ENCODE measurements around the gene NUPR1.
"Not testable (repeated sequence)": the region's sequence is repeated elsewhere in the genome, so short reads cannot be mapped to it uniquely, and the experiment has no call there.

The NUPR1 gene

DNA sequence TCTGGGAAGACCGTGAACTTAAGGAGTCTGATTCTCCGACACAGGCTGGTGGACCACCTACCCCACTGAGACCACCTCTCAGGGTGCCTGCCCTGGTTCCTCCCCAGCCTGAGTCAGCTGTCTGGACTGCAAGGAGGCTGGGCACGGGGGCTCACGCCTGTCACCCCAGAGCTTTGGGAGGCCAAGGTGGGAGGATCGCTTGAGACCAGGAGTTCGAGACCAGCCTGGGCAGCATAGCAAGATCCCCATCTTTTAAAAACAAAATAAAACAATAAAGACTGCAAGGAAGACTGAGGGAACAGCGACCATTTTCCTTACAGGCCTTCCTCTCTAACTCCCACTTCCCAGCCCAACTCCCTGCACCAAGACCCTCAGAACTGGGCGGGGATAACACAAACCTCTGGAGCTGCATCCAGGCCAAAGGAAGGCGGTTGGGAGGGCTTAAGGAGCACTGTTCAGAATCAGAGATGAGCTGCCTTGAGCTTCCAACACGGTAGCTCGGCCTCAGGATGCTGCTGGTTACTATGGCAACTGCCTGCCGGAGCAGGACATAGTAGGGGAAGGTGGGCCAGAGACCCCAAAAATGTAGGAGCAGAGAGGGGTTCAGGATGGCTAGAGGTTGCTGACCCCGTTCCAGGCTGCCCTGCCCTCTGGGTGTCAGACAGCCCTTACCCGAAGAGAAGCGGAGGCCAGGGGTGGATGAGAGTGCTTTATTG lies 40.0 kb downstream of the NUPR1 start:
- no peak for DNase-seq (ENCODE audit: low spot score)

DNA sequence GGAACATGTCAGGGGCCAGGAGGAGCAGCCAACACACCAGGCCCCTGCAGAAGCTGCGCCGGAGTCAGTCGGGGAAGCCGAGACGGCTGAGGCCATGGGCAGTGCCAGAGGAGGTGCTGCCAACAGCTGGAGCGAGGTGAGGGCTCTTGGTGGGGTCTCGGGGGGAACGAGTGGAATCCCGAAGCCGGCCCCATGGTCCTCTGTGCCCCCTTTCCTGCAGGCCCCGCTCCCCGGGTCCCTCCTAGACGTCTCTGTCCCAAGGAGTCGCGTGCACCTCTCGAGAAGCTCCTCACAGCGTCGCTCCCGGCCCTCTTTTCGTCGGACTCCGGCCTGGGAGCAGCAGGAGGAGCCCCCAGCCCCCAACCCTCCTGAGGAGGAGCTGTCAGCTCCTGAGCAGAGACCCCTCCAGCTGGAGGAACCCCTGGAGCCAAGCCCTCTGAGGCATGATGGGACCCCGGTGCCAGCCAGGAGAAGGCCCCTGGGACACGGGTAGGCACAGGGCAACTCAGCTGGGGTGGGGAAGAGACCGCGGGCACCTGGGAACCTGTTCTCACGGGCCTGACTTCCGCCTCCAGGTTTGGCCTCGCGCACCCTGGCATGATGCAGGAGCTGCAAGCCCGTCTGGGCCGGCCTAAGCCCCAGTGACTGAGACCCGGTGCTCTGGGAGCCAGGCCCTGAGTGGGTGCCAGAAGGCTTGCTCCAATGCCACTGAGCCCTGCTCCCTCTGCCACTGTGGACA lies 40.7 kb downstream of the NUPR1 start:
- DNase-seq (ENCODE audit: low spot score), result no peak

DNA sequence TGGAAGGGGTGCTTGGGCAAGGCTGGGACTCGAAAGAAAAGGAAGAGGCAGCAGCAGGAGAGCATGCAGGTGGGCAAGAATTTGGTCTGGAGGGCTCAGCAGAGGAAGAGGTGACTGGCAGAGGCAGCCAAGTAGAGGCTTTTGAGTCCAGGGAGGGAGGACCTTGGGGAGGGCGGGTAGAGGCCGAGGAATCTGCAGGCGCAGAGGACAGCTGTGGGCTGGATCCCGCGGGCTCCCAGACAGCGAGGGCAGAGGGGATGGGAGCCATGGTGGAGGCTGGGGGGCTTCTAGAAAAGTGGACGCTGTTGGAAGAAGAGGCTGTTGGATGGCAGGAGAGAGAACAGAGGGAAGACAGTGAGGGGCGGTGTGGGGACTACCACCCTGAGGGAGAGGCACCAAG lies 41.4 kb downstream of the NUPR1 start:
- no peak for DNase-seq (ENCODE audit: low spot score)

DNA sequence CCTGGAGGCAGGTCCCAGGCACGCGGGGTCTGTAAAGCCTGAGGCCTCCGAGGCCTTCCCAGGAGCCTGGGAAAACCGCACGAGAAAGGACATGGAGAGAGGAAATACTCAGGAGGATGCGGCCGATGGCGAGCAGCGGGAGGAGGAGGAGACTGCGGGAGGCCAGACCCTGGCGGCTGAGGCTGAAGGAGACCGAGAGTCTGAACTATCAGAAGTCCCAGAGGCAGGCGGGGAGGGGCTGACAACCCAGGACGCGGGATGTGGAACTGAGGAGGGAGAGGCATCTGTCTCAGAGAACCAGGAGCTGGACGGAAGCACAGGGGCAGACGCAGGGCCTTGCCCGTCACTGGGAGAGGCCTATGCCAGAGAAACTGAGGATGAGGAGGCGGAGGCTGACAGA lies 41.9 kb downstream of the NUPR1 start:
- DNase-seq (ENCODE audit: low spot score), result no peak

DNA sequence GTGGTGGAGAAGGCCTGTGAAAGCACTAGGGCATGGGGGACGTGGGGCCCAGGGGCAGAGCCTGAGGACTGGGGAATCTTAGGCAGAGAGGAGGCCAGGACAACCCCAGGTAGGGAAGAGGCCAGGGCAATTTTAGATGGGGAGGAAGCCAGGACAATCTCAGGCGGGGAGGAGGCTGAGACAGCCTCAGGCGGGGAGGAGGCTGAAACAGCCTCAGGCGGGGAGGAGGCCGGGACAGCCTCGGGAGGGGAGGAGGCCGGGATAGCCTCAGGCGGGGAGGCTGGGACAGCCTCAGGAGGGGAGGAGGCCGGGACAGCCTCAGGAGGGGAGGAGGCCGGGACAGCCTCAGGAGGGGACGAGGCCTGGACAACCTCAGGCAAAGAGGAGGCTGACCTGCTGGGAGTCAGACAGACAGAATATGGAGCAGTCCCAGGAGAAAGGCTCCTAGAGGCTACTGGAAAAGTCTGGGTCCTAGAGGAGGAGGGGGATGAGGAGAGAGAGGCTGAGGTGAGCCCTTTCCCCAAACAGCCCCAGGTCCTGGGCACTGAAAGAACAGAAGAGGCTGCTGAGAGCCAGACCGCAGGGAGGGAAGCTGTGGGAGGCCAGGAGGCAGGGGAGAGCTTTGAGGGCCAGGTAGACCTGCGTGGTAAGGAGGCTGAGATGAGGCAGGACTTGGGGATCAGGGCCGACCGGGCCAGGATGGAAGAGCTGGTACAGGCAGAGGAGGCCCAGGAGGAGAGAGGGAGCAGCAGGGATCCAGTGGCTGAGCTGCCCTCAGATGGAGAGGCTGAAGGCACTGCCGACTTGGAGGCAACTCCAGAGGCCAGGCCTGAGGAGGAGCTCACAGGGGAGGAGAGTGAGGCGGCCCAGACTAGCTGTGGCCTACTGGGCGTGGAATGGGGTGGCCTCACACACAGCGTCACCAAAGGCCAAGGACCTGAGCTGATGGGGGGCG lies 42.7 kb downstream of the NUPR1 start:
- no peak for DNase-seq (ENCODE audit: low spot score)

DNA sequence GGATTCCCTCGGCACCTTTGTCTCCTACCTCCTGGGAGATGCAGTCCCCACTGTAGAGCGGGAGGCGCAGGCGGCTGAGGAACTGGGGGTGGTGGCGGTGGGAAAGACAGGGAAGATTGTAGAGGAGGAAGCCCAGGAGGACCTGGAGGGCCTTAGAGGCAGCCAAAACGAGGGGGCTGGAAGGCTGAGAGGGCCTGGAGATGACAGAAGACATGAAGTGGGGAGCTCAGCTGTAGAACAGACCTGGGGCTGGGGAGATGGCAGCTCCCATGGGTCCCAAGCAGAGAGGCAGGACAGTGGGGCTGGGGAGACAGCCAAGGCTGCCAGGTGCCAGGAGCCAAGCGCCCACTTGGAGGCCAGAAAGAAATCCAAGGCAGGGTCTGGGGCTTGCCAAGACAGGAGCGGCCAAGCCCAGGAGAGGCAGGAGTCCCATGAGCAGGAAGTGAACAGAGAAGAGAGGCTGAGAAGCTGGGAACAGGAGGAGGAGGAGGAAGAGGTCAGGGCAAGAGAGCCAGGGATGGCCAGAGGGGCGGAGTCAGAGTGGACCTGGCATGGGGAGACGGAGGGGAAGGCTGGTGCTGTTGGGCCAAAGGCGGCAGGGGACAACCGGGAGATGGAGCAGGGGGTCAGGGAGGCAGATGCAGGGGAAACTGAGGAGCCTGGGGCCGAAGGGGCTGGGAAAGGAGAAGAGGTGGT lies 43.5 kb downstream of the NUPR1 start:
- DNase-seq (ENCODE audit: low spot score), result no peak

DNA sequence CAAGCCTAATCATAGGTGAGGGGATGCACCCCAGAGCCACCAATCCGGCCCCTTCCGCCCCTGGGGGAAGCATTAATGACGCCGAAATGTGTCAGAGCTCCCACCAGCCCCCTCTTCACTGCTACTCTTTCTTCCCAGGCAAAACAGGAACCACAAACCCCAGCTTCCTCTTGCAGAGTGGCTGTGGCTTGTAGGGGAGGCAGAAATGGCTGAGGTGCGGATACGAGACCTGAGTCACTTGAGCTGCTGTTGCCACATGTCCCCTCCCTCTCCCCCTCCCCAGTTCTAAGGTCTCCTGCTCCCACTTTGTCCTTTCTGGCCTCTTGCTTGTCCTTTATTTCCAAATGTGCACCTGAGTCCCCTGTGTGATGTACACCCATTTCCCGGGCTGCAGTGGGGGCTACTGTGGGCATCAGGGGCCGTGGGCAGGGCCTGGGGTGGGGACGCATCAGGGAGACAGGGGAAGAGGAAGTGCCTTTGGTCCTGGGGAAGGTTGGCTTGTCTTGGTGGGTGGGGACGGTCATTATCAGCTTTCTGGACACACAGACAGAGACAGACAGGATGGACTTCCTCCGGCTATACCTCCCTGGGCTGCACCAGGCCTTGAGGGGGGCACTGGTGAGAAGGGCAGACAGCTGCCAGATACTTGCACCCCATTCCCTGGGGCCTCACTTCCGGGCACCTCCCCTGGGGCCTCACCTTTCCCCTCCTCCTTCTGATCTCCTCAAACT lies 44.5 kb downstream of the NUPR1 start, which contains the start of gene APOBR:
TSS of gene APOBR (plus strand) at position 523 of the 731 bp plus-strand sequence. CDS start at position 562, 39 bp downstream.
- no peak for DNase-seq (ENCODE audit: low spot score)

DNA sequence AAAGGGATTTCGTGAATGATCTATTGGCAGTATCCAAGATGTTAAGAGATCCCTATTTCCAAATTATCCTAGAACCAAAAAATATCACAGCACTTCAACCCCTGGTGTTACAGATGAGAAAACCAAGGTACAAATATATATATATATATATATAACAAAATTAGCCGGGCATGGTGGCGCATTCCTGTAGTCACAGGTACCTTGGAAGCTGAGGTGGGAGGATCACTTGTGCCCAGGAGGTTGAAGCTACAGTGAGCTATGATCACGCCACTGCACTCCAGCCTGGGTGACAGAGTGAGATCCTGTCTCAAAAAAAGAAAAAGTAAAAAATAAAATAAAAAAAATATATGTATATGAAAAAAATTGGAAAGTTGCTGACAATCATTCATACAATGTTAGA lies 46.3 kb downstream of the NUPR1 start:
- DNase-seq (ENCODE audit: low spot score), result no peak

DNA sequence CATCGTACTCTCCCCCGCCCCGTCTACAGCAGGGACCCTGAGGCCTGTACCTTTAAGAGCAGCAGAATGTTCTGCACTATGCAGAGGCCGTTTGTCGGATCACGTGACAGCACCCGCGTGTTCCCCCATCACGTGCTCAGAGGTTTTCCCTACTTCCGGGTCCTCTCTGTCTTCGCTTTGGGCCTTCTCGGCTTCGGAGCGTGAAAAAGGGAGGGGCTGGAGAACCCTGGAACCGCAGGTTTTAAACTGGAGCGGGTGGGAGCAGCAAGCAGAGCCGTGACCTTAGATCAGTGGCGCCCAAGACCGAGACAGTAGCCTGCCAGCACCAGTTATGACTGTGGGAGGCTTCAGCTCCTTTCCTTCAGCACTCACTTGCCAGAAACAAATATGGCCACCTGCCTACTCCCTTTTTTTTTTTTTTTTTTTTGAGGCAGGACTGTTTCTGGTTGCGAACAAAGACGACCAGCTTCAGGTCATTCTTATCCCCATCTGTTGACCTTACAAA lies 46.8 kb downstream of the NUPR1 start, which contains the start of gene CLN3:
TSS of gene CLN3 (minus strand) at position 105 of the 505 bp plus-strand sequence. CDS start 315 bp downstream, outside the sequence.
- DNase-seq (ENCODE audit: low spot score), result peak; percentile 94

DNA sequence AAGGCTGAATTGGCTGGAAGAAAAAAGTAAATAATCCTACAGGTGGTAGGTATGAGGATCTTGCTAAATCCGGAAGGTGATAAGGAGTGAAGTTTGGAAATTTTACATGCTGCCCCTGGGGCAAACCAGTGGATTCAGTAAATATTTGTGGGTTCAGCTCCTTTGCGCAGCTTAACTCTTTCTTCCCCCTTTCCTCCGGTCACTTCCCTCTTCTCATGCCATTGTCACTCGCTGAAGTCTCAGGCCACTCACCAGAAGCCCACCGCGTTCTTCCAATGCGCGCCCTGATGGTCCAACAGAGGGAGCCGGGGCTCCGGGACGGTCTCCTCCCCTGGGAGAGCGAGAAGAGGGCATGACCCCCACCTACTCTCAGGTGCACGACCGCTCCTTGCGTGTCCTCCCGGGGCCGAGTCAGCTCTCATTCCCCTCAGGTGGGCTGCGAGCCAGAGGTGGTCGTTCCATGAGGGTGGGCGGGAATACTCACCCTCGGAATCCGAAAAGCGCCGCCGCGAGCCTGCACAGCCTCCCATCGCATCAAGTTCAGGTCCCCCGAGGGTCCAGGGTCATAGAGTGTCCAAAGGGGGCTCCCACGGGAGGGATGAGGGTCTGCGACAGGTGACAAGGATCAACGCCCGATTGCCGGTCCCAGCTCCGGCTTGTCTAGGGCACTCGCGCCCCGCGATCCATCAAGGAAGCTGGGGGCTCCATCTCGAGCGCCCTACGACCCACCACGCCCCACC lies 47.4 kb downstream of the NUPR1 start:
- peak; percentile 13 for DNase-seq (ENCODE audit: low spot score)

DNA sequence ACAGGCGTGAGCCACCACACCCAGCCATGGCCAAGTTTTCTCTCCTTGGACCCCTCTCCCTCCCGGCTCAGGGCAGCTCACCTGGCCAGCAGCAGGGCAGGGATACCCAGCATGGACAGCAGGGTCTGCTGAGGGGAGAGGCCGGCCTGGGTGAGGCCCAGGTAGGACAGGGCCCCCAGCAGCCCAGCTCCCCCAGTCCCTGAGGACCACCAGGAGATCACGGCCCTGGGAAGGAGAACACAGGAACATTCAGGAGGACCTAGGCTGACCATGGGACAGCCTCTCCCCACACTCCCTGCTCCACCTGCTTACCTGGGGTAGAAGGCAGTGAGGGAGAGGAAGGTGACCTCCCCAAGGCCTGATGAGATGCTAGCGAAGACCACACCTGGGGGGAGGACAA lies 52.5 kb downstream of the NUPR1 start:
- no peak for DNase-seq (ENCODE audit: low spot score)

DNA sequence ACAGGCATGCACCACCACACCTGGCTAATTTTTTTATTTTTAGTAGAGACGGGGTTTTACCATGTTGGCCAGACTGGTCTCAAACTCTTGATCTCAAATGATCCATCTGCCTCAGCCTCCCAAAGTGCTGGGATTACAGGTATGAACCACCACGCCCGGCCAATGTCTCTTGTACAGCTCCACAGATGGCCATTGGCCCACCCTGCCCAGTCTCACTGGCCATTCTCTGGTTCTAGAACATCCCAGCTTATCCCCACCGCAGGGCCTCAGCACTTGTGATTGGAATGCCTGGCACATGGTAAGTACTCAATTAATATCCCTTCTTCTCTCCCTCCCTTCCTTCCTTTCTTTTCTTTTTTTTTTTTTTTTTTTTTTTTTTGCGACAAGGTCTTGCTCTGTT lies 55.4 kb downstream of the NUPR1 start:
- not testable (repeated sequence) for DNase-seq (ENCODE audit: low spot score)
